Amniotic epithelial cell (primary cell): ENCODE data around the gene CSTPP1.
"Not testable (repeated sequence)": the region's sequence is repeated elsewhere in the genome, so short reads cannot be mapped to it uniquely, and the experiment has no call there.

Source experiments
- DNase-seq: peaks from one replicate; pipeline ENCODE4 v3.0.0-alpha.2; 2010; ENCODE audit warnings: low read depth

The CSTPP1 gene

DNA sequence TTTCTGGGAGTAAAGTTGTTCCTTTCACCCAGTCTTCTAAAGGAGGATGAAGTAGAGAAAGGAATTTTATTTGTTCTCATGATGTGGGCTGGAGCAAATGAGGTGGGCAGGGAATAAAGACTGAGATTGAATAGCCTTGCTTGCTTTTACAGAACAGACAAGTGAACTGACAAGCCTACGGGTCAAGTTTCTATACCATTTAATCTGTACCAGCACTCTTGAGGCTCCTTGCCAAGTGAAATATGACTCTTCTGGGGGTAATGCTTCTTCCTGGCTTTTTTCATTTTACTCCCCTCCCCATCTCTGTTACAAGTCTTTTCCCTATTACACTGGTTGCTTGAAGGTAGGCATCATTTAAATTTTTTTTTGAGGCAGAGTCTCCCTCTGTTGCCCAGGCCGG, 54.8 kb downstream of the CSTPP1 start:
- no peak for DNase-seq

DNA sequence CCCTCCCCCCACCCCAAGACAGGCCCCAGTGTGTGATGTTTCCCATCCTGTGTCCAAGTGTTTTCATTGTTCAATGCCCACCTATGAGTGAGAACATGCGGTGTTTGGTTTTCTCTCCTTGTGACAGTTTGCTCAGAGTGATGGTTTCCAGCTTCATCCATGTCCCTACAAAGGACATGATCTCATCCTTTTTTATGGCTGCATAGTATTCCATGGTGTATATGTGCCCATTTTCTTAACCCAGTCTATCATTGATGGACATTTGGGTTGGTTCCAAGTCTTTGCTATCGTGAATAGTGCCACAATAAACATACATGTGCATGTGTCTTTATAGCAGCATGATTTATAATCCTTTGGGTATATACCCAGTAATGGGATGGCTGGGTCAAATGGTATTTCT, 55.8 kb downstream of the CSTPP1 start:
- DNase-seq: not testable (repeated sequence)

DNA sequence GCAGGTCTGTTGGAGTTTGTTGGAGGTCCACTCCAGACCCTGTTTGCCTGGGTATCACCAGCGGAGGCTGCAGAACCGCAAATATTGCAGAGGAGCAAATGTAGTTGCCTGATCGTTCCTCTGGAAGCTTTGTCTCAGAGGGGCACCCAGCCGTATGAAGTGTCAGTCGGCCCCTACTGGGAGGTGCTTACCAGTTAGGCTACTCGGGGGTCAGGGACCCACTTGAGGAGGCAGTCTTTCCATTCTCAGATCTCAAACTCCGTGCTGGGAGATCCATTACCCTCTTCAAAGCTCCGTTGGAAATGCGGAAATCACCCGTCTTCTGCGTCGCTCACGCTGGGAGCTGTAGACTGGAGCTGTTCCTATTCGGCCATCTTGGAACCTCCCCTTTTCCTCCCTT, 61.2 kb downstream of the CSTPP1 start:
- DNase-seq: not testable (repeated sequence)

DNA sequence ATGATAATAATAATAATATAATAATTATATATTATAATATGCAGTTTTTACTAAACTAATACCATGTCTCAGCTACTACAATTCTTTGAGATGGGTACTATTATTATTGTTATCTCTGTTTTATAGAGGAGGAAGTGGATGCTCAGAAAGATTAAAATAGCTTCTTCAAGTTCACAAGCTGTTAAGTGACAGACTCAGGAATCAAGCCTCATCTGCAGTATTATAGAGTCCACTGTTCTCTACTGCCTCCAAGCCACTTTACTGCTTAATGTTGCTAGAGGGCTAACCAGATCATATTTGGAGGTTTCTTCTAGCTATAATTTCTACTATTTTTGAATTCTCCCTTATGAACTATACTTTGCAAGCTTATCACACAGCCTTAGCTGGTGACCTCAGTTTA, 62.7 kb downstream of the CSTPP1 start:
- no peak for DNase-seq

DNA sequence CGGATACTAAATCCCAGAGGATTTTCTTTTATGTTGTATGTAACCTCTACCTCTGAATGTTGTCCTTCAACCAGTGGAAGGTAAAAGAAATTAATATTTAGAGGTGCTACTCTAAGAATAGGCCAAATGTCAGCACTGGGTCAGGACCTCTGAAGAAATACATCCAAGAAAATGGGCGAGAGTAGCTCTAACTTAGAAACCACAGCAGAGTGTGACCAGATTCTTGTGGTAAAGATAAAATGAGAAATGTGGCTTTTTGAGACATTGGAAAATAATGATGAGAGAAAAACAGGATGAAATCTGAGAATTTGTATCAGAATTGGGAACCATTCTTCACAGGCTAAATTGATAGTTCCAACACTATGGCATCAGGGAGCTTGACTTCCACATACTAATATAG, 63.5 kb downstream of the CSTPP1 start:
- DNase-seq: peak; percentile 53

DNA sequence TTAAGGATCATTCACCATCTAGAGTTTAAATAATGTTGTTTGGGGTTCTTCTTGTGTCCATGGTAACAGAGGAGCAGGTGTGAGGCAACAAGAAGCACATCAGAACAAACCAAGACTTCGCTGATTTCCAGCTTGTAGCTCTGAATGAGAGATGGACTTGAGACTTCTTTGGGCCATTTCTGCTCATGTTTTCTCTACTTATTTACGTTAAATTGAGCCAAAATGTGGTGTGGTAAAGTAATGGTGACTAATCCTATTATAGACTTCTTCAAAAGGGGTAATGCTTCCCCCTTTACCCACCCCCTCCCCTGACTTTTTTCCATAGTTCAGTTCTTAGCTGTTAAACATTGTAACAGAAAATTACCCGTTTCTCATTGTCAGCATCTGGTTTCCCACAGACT, 65.2 kb downstream of the CSTPP1 start:
- no peak for DNase-seq

DNA sequence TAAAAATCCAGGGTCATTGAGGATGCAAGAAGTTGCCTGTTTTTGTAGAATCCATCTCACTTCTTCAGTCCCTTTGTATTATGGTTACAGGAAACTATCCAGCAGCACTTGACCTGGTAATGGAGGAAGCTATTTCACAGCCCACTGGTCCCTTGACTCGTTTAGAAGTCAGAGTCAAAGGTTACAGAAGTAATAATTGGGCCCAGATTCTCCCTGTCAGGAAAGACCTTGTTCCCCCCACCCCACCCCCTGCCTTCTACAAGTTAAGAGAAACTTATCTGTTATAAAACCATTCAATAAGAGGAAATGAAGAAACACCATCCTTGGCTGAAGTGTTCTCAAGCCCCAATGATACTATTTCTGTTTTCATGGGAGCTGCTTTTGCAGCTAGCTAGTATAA, 65.8 kb downstream of the CSTPP1 start:
- no peak for DNase-seq

DNA sequence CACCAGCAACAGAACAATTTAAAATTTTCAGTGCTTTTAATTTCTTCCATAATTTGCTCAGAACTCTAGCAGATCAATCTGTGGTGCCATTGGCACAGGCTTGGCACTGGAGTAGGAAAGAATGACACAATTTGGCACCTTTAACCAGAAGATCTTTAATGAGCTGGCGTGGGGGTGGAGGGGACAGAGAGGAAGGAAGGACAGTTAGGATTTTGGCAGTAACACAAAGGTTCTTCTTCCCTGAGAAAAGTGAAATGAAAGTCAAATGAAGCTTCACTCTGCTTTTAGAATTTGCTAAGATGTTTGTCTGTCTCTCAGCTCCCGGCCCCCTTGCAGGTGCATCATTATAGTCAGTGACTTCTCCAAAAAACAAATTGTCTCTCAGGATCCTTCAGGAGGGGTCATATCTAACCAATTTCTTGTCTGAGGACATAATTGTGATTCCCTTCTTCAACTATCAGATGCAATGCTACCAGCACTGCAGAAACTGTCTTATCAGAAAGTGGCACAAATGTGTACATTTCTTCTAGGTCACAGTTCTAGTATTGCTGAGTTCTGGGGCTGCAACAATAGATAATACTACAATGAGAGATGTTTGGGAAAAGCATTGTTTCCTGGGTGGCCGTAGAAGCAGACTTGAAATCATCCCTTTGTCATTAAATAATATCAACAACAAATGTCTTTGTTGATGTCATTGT, 66.8 kb downstream of the CSTPP1 start:
- no peak for DNase-seq

DNA sequence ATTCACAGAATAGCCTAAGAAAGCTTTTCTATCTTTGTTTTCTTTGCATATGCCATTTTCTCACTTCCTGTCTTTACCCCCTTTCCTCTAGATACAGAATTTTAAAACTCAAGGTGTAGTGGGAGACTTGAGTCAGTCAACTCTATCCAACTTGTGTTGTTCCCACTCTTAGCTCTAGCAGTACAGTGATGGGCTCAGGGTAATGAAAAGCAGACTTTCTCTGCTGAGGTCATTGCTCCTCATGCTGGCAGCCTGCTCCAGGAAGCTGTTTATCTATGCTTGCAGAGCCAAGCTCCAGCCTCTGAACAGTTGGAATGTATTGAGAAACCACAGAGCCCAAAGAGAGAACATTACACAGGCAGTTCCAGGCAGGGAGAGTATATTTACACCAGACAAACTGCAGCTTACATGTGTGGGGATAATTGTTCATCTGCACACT, 68.1 kb downstream of the CSTPP1 start:
- peak; percentile 99 for DNase-seq

DNA sequence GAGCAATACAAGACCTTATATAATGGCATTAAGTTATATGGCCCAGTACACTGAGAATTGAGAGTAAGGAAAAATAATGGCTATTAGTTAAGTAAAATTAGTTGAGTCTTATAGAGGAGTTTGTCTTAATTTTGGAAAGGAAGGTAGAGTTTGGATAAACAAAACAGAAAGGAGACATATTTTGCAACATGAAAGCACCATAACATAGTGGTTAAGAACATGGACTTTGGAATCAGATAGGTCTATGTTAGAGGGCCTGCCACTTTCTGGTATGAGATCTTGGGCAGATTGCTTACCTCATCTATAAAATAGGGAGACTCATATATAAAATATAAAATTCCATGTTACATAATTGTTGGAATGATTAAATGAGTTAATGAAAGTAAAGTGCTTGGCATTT, 68.9 kb downstream of the CSTPP1 start:
- peak; percentile 33 for DNase-seq

DNA sequence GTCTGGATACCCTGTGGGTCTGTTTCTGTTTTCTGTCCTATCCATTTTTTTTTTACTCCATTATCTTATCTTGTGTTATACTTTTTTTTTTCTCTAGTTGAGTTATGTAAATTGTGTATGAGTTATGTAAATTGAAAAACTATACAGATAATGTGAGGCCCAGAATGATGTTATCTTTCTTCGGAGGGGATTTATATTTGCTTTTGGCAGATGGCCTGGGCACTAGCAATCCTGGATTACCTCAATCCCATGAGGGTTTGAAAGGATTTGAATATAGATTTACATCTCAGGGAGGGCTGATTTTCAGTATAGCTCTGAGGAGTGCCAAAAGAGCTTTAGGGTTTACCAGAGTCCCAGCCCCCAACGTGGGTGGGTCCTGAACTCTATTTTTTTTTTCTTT, 71.0 kb downstream of the CSTPP1 start:
- peak; percentile 92 for DNase-seq

DNA sequence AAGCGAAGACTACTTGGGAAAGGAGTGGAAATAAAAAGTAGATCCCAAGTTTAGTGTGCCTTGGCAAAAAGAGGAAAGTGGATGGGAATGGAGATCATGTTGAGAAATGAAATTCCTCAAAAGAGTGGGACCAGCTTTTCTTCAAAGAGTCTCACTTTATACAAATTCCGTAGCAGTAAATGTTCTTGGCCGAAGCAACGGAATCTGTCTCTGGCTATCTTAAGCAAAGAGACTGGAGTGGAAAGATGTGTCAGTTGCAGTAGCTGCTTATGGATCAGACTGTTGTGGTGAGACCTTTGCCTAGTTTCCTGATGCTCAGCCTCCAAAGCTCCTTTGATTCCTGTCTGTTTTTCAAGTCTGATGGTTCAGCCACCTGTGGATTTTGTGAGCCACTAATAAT, 73.6 kb downstream of the CSTPP1 start:
- DNase-seq: peak; percentile 54

DNA sequence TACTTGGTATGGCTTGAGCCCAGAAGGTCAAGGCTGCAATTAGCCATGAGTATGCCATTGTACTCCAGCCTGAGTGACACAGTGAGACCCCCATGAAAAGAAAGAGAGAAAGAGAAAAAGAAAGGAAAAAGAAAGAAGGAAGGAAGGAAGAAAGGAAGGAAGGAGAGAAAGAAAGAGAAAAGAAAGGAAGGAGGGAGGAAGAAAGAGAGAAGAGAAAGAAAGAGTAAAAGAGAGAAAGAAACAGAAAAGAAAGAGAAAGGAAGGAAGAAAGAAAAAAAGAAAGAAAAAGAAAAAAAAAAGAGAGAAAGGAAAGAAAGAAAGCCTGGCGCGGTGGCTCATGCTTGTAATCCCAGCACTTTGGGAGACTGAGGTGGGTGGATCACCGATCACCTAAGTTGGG, 77.5 kb downstream of the CSTPP1 start:
- DNase-seq: no peak

DNA sequence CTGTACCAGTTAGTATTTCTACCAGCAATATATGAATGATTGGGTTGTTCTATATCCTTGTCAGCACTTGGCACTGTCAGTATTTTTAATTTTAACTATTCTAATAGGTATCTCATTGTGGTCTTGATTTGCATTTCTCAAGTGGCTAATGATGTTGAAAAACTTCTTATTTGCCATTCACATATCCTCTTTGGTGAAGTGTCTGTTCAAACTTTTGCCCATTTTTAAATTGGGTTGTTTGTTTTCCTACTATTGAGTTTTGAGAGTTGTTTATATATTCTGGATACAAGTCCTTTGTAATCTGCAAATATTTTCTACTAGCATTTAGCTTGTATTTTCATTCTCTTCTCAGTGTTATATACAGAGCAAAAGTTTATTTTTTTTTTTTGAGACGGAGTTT, 82.1 kb downstream of the CSTPP1 start:
- no peak for DNase-seq

DNA sequence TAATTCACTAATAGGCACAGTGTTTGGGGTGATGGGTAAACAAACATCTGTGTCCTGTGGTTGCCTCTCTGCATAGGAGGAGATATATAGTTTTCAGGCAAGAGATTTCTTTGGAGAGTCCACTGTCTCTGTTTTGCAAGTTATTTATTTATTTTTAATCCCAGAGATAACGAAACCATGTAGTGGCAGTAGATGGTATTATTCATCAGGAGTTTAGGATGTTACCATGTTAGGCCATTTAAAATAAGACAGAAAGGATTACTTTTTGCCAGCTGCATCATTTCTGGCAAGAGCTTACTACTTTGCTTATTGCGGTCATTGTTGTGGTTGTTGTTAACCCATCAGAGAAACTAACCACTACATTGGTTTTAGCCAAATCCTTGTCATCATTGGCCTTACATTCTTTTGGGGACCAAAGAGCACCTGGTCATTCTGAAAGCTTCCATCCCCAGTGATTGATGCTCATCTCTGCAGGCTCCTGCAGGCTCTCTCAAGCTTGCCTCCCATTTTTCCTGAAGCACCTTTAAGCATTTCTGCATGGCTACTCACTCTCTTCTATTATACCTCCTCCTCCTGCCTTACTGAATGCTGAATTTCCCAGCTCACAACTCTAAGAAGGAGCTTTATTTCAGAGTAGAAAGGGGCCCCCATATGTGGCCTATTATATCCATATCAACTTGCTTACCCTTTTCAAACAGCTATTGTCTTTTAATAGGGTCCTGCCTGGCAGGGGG, 84.4 kb downstream of the CSTPP1 start:
- peak; percentile 96 for DNase-seq

DNA sequence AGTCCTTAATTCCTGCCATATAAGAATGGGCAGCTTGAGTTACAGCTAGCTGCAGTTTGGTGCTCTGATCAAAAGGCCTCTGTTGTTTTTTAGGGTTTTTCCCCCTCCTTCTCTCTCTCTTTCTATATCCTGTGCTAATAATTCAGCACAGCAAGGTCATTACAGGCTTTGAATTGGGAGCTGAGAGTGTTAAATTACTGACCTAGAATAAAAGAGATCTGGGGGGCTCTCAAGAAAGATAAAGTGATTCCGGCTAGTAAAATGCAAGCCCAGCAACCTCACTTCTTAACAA, 84.9 kb downstream of the CSTPP1 start:
- DNase-seq: no peak

DNA sequence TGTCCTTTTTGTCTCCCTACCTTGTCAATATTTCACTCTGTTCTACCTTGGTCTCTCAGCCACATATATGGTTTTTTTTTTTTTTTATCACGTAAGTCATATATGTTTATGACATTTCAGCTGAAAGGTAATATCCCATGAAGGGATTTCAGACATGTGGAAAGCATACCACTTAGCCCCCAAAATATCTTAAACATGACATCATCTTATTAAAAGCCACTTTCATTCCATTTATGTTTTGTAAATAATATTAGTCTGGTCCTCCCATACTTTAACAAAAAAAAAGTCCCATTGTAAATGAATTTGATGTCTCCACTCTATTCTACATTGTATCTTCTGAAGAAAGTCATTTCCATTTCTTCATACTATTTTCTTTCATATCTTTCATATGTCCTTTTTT, 85.4 kb downstream of the CSTPP1 start:
- no peak for DNase-seq

DNA sequence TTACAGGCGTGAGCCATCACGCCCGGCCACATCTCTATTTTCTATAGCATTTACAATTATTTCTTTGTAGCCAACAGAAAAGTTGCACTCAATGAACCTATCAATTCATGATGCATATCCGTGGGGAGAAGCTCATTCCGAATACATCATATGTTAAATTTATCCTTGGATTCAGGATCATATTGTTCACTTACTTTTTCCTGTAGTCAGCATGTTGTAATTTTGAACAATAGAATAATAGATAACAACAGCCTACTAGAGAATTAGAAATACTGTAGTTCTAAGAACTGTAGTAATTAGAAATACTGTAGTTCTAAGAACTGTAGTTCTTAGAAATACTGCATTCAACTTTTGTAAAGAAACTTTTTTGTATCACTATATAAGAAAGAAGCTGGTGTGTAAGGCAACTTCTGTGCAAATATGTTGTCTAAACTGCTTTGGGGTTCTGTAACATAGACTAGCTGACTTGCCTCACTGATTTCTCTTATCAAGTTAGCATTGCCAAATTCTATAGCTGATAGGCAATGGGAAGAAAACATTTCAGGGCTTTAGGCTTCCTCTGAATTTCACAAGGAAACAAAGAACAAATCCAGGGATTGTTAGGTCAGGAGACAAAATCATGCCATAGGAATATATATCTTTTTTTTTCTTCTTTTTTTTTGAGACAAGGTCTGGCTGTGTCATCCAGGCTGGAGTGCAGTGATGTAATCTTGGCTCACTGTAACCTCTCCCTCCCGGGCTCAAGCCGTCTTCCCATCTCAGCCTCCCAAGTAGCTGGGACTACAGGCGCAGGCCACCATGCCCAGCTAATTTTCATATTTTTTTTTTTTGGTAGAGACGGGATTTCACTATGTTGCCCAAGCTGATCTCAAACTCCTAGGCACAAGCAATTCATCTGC, 91.9 kb downstream of the CSTPP1 start:
- DNase-seq: peak; percentile 54

DNA sequence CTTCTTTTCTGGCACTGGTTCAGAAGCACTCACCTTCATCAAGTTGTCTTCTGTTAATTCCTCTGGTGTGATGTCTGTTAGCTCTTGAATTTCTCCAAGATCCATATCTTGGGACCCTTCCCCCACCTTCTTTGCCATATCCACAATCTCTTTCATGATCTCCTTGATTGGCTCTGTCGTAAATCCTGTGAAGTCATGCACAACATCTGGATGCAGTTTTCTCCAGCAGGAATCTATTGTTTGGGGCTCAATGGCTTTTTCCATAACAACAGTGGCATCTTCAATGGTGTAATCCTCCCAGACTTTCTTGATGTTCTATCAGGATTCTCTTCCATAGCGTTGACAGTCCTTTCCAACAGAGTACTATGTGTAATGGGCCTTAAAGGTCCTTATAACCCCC, 96.9 kb downstream of the CSTPP1 start:
- no peak for DNase-seq

DNA sequence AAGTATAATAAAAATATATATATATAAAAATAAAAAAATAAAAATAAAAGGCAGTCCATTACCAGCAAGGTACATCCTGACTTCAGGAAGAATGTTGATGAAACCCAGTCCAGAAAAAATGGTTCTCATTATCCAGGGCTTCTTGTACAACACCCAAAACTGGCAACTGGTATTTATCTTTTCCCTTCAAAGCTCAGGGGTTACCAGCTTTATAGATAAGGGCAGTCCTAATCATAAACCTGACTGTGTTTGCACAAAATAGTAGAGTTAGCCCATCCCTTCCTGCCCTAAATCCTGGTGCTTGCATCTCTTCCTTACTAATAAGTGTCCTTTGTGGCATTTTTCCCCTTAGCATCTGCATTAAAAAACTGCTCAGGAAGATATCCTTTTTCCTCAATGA, 97.5 kb downstream of the CSTPP1 start:
- DNase-seq: no peak

DNA sequence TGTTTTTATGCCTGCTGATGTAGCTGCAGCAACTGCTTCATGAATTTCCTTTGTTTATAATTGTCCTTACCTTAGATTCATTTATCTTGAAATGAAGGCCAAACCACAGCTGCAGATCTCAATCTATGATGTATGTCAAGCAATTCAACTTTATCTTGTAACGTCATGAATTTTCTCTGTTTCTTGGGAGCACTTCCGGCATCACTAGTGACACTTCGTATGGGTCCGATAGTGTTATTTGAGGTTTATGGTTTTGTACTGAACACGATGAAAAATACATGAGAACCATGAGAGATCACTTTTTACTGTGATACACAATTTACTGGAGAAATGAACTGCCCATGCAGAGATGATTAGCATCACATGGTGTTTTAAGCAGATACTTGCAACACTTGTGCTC, 98.5 kb downstream of the CSTPP1 start:
- peak; percentile 65 for DNase-seq

DNA sequence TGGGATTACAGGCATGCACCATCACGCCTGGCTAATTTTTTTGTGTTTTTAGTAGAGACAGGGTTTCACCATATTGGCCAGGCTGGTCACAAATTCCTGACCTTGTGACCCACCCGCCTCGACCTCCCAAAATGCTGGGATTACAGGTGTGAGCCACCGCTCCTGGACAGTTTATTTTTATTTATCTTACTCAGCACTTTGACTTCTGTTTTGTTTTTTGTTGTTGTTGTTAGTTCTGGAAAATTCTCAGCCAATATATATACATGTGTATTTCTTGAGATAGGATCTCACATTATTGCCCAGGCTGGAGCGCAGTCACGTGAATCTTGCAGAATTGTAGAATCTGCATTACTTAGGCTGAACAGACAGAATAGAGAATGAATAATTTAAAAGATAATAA, 107.6 kb downstream of the CSTPP1 start:
- no peak for DNase-seq

DNA sequence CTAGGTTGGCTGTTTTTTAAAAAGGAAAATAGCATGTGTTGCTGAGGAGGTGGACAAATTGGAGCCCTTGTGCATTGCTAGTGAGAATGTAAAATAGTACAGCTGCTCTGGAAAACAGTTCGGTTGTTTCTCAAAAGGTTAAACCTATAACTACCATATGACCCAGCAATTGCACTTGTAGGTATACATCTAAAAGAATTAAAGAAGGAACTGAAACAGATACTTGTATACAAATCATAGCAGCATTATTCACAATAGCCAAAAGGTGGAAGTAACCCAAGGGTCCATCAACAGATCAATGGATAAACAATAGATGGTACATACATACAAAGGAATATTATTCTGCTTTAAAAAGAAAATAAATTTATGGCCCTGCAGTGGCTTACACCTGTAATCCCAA, 111.4 kb downstream of the CSTPP1 start:
- no peak for DNase-seq
